Ovary (tissue), 9 donors: ENCODE results near the gene PPP4R3A. TPM values are rescaled to one million over a fixed set of nuclear protein-coding genes. Genes with fewer than 3 reads are reported as not detected.

Experiments used
- DNase-seq, 5 donors: peaks; one replicate each; pipeline ENCODE4 v3.0.0-alpha.2; 2019 to 2020
- H3K27ac ChIP-seq, 2 donors: fragments of 200-600 bp; one replicate each; pipeline versions ENCODE4 v1.5.1 to v1.8.0; 2019 to 2022
- H3K27me3 ChIP-seq: fragments of 200-600 bp; one replicate; pipeline ENCODE4 v1.8.0; 2022
- H3K36me3 ChIP-seq: fragments of 200-600 bp; sonication (generic); one replicate; pipeline ENCODE4 v1.5.1; 2019
- H3K4me1 ChIP-seq: one replicate; pipeline ENCODE4 v1.8.1; 2013; ENCODE audit warnings: mild to moderate bottlenecking, moderate library complexity; ENCODE audit not compliant: insufficient read depth
- H3K4me3 ChIP-seq: fragments of 200-600 bp; sonication (generic); one replicate; pipeline ENCODE4 v1.5.1; 2017
- H3K9me3 ChIP-seq, 2 donors: fragments of 200-600 bp in 1 of 2; sonication (generic) in 1 of 2; one replicate each; pipeline versions ENCODE4 v1.5.1 to v1.8.1; 2013 to 2019; ENCODE audit warnings: mild to moderate bottlenecking in 1 of 2, moderate library complexity in 1 of 2
- CTCF ChIP-seq, 3 donors: fragments of 450-650 bp in 2 of 3; fragments of 200-600 bp in 1 of 3; IDR thresholded peaks; one replicate each; pipeline versions ENCODE4 v1.5.1 to v1.8.0; 2016 to 2022; ENCODE audit warnings: antibody characterized with exemption in 3 of 3, mild to moderate bottlenecking in 1 of 3
- EP300 ChIP-seq: sonication (generic); formaldehyde crosslinking; IDR thresholded peaks from one replicate; pipeline ENCODE4 v1.6.1; 2017; ENCODE audit warnings: antibody characterized with exemption
- POLR2A ChIP-seq: fragments of 450-650 bp; IDR thresholded peaks from one replicate; pipeline ENCODE4 v1.6.1; 2017; ENCODE audit warnings: antibody characterized with exemption, mild to moderate bottlenecking, moderate library complexity
- WGBS, 3 donors: extraction: QIAGEN DNeasy Blood & Tissue Kit in 1 of 3; methylation state at CpG; one replicate each; pipeline versions ENCODE4 v1.1.5 to v1.1.7; 2013 to 2017; 5-methylcytosine and 5-hydroxymethylcytosine counted together
- intact Hi-C, 4 donors: fragments of 100-400 bp; cut with DNase I; formaldehyde crosslinking; loops; one replicate each; pipeline versions ENCODE4 v1.11.0 to v1.15.1; 2022 to 2023
- polyA plus RNA-seq, 2 donors: library from polyadenylated mRNA; stranded (reverse); fragments of 200-250 nt in 1 of 2; fragments of 350-450 nt in 1 of 2; fragmentation: Illumina TruSeq in 1 of 2; extraction: RNeasy Lipid Tissue Mini Kit (QIAGEN cat#74804) in 1 of 2; gene quantifications; one replicate each; pipeline ENCODE4 v1.2.3, GENCODE V29; 2013 to 2014
- total RNA-seq, 7 donors: library from RNA; depleted of rRNA in 2 of 7; stranded (reverse); fragments of >200 nt in 2 of 7; fragmentation: NEBNext Ultra II Directional in 3 of 7; extraction: Animal tissue kit (Norgen Biotek cat#: 25700) in 3 of 7; gene quantifications; one replicate each; pipeline versions ENCODE4 v1.1.0 to v1.2.4, GENCODE V29; 2016 to 2023
- donor health status: DM: no; HTN: no; CAD: no; lungs with moderate emphysema.
- donor health status: DM: no; HTN: no; CAD: no.
- donor health status: Bipolar disorder and iron deficiency.
- donor health status: DM: yes; HTN: yes; CAD: no.
- donor health status: DM: no; HTN: no; CAD: no.
- donor health status: DM: yes; HTN: yes; CAD: no.

The PPP4R3A gene
- total and polyA plus RNA-seq, 9 donors: 50.0 to 86.3 (median 65.1) TPM

- H3K36me3 ChIP-seq: no peaks in the 10 kb centered on the region
- no peak overlapping the region for H3K27ac ChIP-seq
- H3K4me1 ChIP-seq: no peaks in the 10 kb centered on the region
- TF ChIP-seq EP300: no peak
- no peak for TF ChIP-seq POLR2A
- no peak for TF ChIP-seq CTCF (IDR thresholded peaks at IDR 0.05)
- intact Hi-C loops: no loop called here
- H3K27me3 ChIP-seq: no peaks in the 10 kb centered on the region
- H3K9me3 ChIP-seq: no peaks in the 10 kb centered on the region
- H3K4me3 ChIP-seq: no peak overlapping the region
- WGBS, 3 donors: 62 to 79% (median 65%) methylated on average over 3 of the region's 3 CpGs
- no peak for DNase-seq
Measured at GRCh38 chr14:91464615-91465205, 45.4 kb downstream of the PPP4R3A start.

GRCh38 chr14:91458612-91459011 lies 51.5 kb downstream of the PPP4R3A start:
- 62 to 76% (median 67%) methylated on average over 5 of the region's 5 CpGs for WGBS, 3 donors
- Histone ChIP-seq H3K4me1 (no peaks in the 10 kb centered on the region), H3K4me3 (no peak overlapping the region), H3K9me3 (no peaks in the 10 kb centered on the region), H3K27ac (no peak overlapping the region), H3K27me3 (no peaks in the 10 kb centered on the region), H3K36me3 (no peaks in the 10 kb centered on the region)
- DNase-seq: no peak
- TF ChIP-seq POLR2A: no peak
- TF ChIP-seq EP300: no peak
- no peak for TF ChIP-seq CTCF (IDR thresholded peaks at IDR 0.05)
- intact Hi-C loops: no loop called here

- no peak overlapping the region for H3K27ac ChIP-seq
- no peaks in the 10 kb centered on the region for H3K27me3 ChIP-seq
- no peaks in the 10 kb centered on the region for H3K4me1 ChIP-seq
- intact Hi-C loops: no loop called here
- H3K4me3 ChIP-seq: no peak overlapping the region
- DNase-seq: no peak
- 93 to 96% (median 96%) methylated on average over 1 of the region's 1 CpG for WGBS, 3 donors
- no peaks in the 10 kb centered on the region for H3K9me3 ChIP-seq
- H3K36me3 ChIP-seq: no peaks in the 10 kb centered on the region
- TF ChIP-seq POLR2A: no peak
- TF ChIP-seq EP300: no peak
- TF ChIP-seq CTCF (IDR thresholded peaks at IDR 0.05): no peak
Measured at GRCh38 chr14:91456283-91456682, 53.8 kb downstream of the PPP4R3A start.

GRCh38 chr14:91454580-91454979 lies 55.5 kb downstream of the PPP4R3A start:
- H3K27ac ChIP-seq: no peak overlapping the region
- intact Hi-C loops: no loop called here
- WGBS, 3 donors: 87 to 99% (median 92%) methylated on average over 3 of the region's 3 CpGs
- H3K4me3 ChIP-seq: no peak overlapping the region
- H3K4me1 ChIP-seq: no peaks in the 10 kb centered on the region
- no peak for DNase-seq
- TF ChIP-seq CTCF (IDR thresholded peaks at IDR 0.05) (no peak), EP300 (no peak), POLR2A (no peak)
- no peaks in the 10 kb centered on the region for H3K27me3 ChIP-seq
- no peaks in the 10 kb centered on the region for H3K9me3 ChIP-seq
- no peaks in the 10 kb centered on the region for H3K36me3 ChIP-seq
